Uterus (tissue), 4 donors: Measurements from ENCODE around the gene SLCO1B3. TPM values are rescaled to one million over a fixed set of nuclear protein-coding genes. Genes with fewer than 3 reads are reported as not detected.

Experiments
- DNase-seq, 2 donors: peaks; one replicate each; pipeline ENCODE4 v3.0.0-alpha.2; 2019 to 2020
- H3K27ac ChIP-seq, 2 donors: fragments of 200-600 bp; sonication (generic); 1 replicate in 1 of 2; 2 replicates in 1 of 2; pipeline ENCODE4 v1.5.1; 2016 to 2018
- H3K27me3 ChIP-seq, 2 donors: fragments of 200-600 bp; sonication (generic); one replicate each; pipeline ENCODE4 v1.5.1; 2018 to 2019; ENCODE audit warnings: control low read depth in 1 of 2
- H3K36me3 ChIP-seq, 2 donors: fragments of 200-600 bp; sonication (generic); one replicate each; pipeline ENCODE4 v1.5.1; 2019; ENCODE audit warnings: control low read depth in 1 of 2
- H3K4me1 ChIP-seq, 2 donors: fragments of 200-600 bp; sonication (generic); one replicate each; pipeline ENCODE4 v1.5.1; 2018 to 2019; ENCODE audit warnings: control low read depth in 1 of 2
- H3K4me3 ChIP-seq, 2 donors: fragments of 200-600 bp; sonication (generic); 1 replicate in 1 of 2; 2 replicates in 1 of 2; pipeline ENCODE4 v1.5.1; 2018 to 2019; ENCODE audit warnings: mild to moderate bottlenecking in 1 of 2
- H3K9me3 ChIP-seq, 2 donors: fragments of 200-600 bp; sonication (generic); one replicate each; pipeline ENCODE4 v1.5.1; 2019; ENCODE audit warnings: control low read depth in 1 of 2
- CTCF ChIP-seq, 4 experiments: fragments of 200-600 bp in 2 of 4; fragments of 450-650 bp in 2 of 4; sonication (generic) in 2 of 4; IDR thresholded peaks; one replicate each; pipeline ENCODE4 v1.5.1; 2016 to 2019; ENCODE audit warnings: antibody characterized with exemption in 4 of 4, mild to moderate bottlenecking in 2 of 4, moderate library complexity in 1 of 4
- POLR2A ChIP-seq, 2 donors: fragments of 450-650 bp; IDR thresholded peaks; one replicate each; pipeline ENCODE4 v1.6.1; 2016; ENCODE audit warnings: antibody characterized with exemption in 2 of 2, mild to moderate bottlenecking in 1 of 2, moderate library complexity in 1 of 2
- intact Hi-C: fragments of 100-400 bp; cut with DNase I; formaldehyde crosslinking; loops from one replicate; pipeline ENCODE4 v1.15.1; 2023; ENCODE audit warnings: low total_unique reads
- total RNA-seq, 4 donors: library from RNA; depleted of rRNA in 3 of 4; stranded (reverse); fragments of >200 nt in 3 of 4; gene quantifications; one replicate each; pipeline versions ENCODE4 v1.1.0 to v1.2.4, GENCODE V29; 2014 to 2023
- donor health status: DM: yes; HTN: yes; CAD: no.

Gene SLCO1B3
- total RNA-seq, 4 donors from 2014 or later = 0.21 TPM; not detected in 3

- no peak for TF ChIP-seq POLR2A (IDR thresholded peaks at IDR 0.05)
- TF ChIP-seq CTCF (IDR thresholded peaks at IDR 0.05) = no peak
- intact Hi-C loops = no loop called here
- Histone ChIP-seq H3K27me3 (no peaks in the 10 kb centered on the region), H3K27ac (no peak overlapping the region), H3K9me3 (no peaks in the 10 kb centered on the region), H3K36me3 (no peaks in the 10 kb centered on the region), H3K4me3 (no peak overlapping the region), H3K4me1 (no peaks in the 10 kb centered on the region)
- no peak for DNase-seq
Measured at GRCh38 chr12:20830456-20830855, 20.0 kb downstream of the SLCO1B3 start.

- intact Hi-C loops = no loop called here
- Histone ChIP-seq H3K27ac (no peak overlapping the region), H3K9me3 (no peaks in the 10 kb centered on the region), H3K4me3 (no peak overlapping the region), H3K27me3 (no peaks in the 10 kb centered on the region), H3K4me1 (no peaks in the 10 kb centered on the region), H3K36me3 (no peaks in the 10 kb centered on the region)
- DNase-seq = no peak
- no peak for TF ChIP-seq POLR2A (IDR thresholded peaks at IDR 0.05)
- TF ChIP-seq CTCF (IDR thresholded peaks at IDR 0.05) = no peak
Measured at GRCh38 chr12:20832911-20833310, 22.4 kb downstream of the SLCO1B3 start.

- Histone ChIP-seq H3K4me1 (no peaks in the 10 kb centered on the region), H3K27me3 (no peaks in the 10 kb centered on the region), H3K36me3 (no peaks in the 10 kb centered on the region), H3K9me3 (no peaks in the 10 kb centered on the region), H3K4me3 (no peak overlapping the region), H3K27ac (no peak overlapping the region)
- intact Hi-C loops = no loop called here
- no peak for DNase-seq
- TF ChIP-seq POLR2A (IDR thresholded peaks at IDR 0.05) = no peak
- TF ChIP-seq CTCF (IDR thresholded peaks at IDR 0.05) = no peak
Measured at GRCh38 chr12:20852649-20853048, 42.1 kb downstream of the SLCO1B3 start.

GRCh38 chr12:20863056-20863455, 52.6 kb downstream of the SLCO1B3 start:
- intact Hi-C loops = no loop called here
- no peaks in the 10 kb centered on the region for H3K9me3 ChIP-seq
- no peak overlapping the region for H3K27ac ChIP-seq
- no peak for TF ChIP-seq POLR2A (IDR thresholded peaks at IDR 0.05)
- no peak for TF ChIP-seq CTCF (IDR thresholded peaks at IDR 0.05)
- H3K4me3 ChIP-seq = no peak overlapping the region
- H3K36me3 ChIP-seq = no peaks in the 10 kb centered on the region
- no peak for DNase-seq
- no peaks in the 10 kb centered on the region for H3K4me1 ChIP-seq
- H3K27me3 ChIP-seq = no peaks in the 10 kb centered on the region

GRCh38 chr12:20865873-20866272, 55.4 kb downstream of the SLCO1B3 start:
- Histone ChIP-seq H3K9me3 (no peaks in the 10 kb centered on the region), H3K27me3 (no peaks in the 10 kb centered on the region), H3K36me3 (no peaks in the 10 kb centered on the region), H3K4me1 (no peaks in the 10 kb centered on the region), H3K4me3 (no peak overlapping the region), H3K27ac (no peak overlapping the region)
- intact Hi-C loops = no loop called here
- DNase-seq = no peak
- no peak for TF ChIP-seq CTCF (IDR thresholded peaks at IDR 0.05)
- TF ChIP-seq POLR2A (IDR thresholded peaks at IDR 0.05) = no peak
